GM12872 (cell line): ENCODE measurements around the gene PLPP7.

Experiments
- CTCF ChIP-seq: IDR thresholded peaks from 3 replicates; pipeline ENCODE4 v1.5.1; 2011; ENCODE audit warnings: low read depth, mild to moderate bottlenecking, low read length, moderate library complexity; ENCODE audit not compliant: insufficient read depth

PLPP7 gene

DNA sequence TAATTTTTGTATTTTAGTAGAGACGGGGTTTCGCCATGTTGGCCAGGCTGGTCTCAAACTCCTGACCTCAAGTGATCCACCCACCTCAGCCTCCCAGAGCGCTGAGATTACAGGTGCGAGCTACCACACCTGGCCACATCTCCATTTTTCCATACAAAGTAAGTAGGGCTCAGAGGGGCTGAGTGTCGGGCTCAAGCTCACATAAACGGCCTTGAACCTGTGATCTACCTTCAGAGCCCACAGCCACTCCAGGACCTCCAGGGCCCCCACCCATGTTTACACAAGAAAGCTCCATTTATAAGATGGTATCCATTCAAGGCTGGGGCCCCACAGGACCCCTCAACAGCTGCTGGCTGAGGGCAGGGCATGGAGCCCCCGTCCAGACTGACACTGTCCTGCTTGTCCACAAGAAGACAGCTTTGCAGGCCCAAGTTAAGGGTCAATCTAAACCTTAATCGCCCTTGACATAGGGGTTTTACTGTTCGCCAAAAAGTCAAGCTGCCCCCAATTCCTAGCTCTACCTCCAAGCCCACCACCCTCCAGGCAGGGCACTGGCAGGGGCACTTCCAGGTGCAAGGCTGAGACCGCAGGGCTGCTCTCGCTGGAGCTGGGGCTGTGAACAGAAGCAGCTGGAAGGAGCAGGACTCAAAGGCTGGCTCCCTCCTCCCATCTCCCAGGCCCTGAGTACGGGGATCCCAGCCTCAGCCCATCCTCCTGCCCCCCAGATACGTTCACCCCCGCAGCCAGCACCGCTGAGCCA lies 32.1 kb upstream of the PLPP7 start:
- TF ChIP-seq CTCF, result no peak

GRCh38 chr9:131258186-131258585 lies 31.3 kb upstream of the PLPP7 start:
- no peak for TF ChIP-seq CTCF

GRCh38 chr9:131258698-131259431 lies 30.7 kb upstream of the PLPP7 start:
- TF ChIP-seq CTCF, result no peak

DNA sequence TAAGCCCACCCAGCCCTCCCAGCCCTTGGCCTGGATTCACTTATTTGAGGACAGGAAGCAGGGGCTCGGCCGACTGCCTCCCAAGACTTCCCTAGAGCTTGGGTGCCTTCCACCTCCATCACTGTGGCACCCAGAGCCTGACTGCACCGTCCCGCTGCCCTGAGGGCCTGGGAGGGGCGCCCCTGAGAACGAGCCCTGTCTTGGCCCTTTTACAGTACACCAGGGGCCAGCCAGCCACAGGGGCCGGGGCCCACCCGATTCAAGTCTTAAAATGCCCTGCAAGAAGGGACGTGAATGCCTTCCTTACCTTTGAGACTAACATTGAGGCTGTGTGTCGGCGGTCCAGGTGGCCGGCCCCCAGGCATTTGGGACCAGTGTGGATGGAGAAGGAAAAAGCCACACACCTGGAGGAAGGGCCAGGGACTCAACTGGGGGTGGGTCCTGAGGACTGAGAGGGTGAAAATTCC lies 30.1 kb upstream of the PLPP7 start:
- TF ChIP-seq CTCF, result no peak

GRCh38 chr9:131259916-131260597 lies 29.5 kb upstream of the PLPP7 start:
- no peak for TF ChIP-seq CTCF

DNA sequence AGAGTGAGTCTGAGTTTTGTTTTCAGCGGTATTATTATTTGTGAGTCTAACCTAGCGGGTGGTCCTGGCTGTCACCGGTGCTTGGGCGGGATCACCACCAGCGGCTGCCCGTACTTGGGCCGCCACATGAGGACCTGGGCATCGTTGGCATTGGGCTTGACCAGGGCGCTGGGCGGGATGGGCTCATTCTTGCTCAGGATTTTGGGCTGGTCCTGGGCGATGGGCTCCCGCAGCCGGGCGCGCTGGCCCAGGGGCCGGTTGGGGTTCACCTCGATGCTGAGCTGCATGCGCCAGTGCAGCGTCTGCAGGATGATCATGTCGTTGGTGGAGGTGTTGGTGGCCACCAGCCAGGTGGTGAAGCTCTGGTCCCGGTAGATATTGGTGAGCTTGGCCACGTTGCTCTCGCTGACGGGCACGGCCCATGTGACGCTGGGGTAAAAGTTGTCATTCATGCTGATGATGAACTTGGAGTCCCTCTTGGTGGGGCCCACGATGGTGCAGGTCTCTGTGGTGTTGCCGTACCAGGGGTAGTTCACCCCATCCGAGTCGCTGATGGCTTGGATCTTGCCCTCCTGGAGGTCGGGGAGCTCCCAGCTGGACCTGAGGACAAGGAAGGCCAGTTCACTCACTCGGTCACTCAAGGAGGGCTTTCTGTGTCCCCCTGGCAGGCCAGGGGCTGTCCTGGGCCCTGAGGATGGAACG lies 28.6 kb upstream of the PLPP7 start:
- no peak for TF ChIP-seq CTCF

DNA sequence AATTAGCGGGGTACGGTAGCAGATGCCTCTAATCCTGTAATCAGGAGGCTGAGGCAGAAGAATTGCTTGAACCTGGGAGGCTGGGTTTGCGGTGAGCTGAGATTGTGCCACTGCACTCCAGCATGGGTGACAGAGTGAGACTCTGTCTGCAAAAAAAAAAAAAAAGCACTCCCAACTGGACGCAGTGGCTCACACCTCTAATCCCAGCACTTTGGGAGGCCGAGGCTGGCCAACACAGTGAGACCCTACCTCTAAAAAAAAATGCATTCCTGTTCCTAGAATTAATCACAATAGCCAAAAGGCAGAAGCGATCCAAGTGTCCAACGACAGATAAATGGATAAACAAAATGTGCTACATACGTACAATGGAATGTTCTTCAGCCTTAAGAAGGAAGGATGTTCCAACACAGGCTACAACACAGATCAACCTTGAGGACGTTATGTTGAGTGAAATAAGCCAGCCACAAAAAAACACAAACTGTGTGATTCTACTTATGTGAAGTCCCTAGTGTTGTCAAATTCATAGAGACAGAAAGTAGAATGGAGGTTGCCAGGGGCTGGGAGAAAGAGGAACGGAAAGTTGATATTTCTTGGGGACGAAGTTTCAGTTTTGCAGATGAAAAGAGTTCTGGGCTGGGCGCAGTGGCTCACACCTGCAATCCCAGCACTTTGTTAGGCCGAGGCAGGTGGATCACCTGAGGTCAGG lies 27.0 kb upstream of the PLPP7 start:
- no peak for TF ChIP-seq CTCF
